ENCODE measurements around the gene VILL.

Gene VILL

GRCh38 chr3:38019658-38020341, 29.2 kb downstream of the VILL start:
- no peak for TF ChIP-seq GATA3 (IDR thresholded peaks at IDR 0.05; ENCODE audit: low read depth, low read length)
- no peak for TF ChIP-seq GATA2 (IDR thresholded peaks at IDR 0.05; ENCODE audit: low read depth, low read length)

- TF ChIP-seq GATA3 (IDR thresholded peaks at IDR 0.05; ENCODE audit: low read depth, low read length) (no peak), GATA2 (IDR thresholded peaks at IDR 0.05; ENCODE audit: low read depth, low read length) (no peak)
These were observed 29.7 kb downstream of the VILL start for GRCh38 chr3:38020342-38020726.

GRCh38 chr3:38021196-38021595, 30.6 kb downstream of the VILL start:
- TF ChIP-seq GATA3 (IDR thresholded peaks at IDR 0.05; ENCODE audit: low read depth, low read length) (no peak), GATA2 (IDR thresholded peaks at IDR 0.05; ENCODE audit: low read depth, low read length) (no peak)

- TF ChIP-seq GATA3 (IDR thresholded peaks at IDR 0.05; ENCODE audit: low read depth, low read length) = no peak
- no peak for TF ChIP-seq GATA2 (IDR thresholded peaks at IDR 0.05; ENCODE audit: low read depth, low read length)
These were observed 31.7 kb downstream of the VILL start for GRCh38 chr3:38022301-38022700.

- TF ChIP-seq GATA3 (IDR thresholded peaks at IDR 0.05; ENCODE audit: low read depth, low read length) (no peak), GATA2 (IDR thresholded peaks at IDR 0.05; ENCODE audit: low read depth, low read length) (no peak)
These were observed 32.5 kb downstream of the VILL start for GRCh38 chr3:38022896-38023709.

GRCh38 chr3:38026856-38027255, 36.3 kb downstream of the VILL start:
- TF ChIP-seq GATA3 (IDR thresholded peaks at IDR 0.05; ENCODE audit: low read depth, low read length) (no peak), GATA2 (IDR thresholded peaks at IDR 0.05; ENCODE audit: low read depth, low read length) (no peak)

GRCh38 chr3:38027466-38028465, 37.2 kb downstream of the VILL start:
- TF ChIP-seq GATA3 (IDR thresholded peaks at IDR 0.05; ENCODE audit: low read depth, low read length) = no peak

- no peak for TF ChIP-seq GATA2 (IDR thresholded peaks at IDR 0.05; ENCODE audit: low read depth, low read length)
- no peak for TF ChIP-seq GATA3 (IDR thresholded peaks at IDR 0.05; ENCODE audit: low read depth, low read length)
These were observed 38.2 kb downstream of the VILL start for GRCh38 chr3:38028621-38029361.

GRCh38 chr3:38029400-38030125, 39.0 kb downstream of the VILL start, which contains the start of gene PLCD1:
Gene PLCD1 (minus strand): TSS chr3:38029642. CDS start chr3:38029539, 103 bp downstream.
- no peak for TF ChIP-seq GATA2 (IDR thresholded peaks at IDR 0.05; ENCODE audit: low read depth, low read length)
- TF ChIP-seq GATA3 (IDR thresholded peaks at IDR 0.05; ENCODE audit: low read depth, low read length) = no peak

- TF ChIP-seq GATA3 (IDR thresholded peaks at IDR 0.05; ENCODE audit: low read depth, low read length) = no peak
- TF ChIP-seq GATA2 (IDR thresholded peaks at IDR 0.05; ENCODE audit: low read depth, low read length) = no peak
These were observed 39.8 kb downstream of the VILL start for GRCh38 chr3:38030126-38031021.

GRCh38 chr3:38031022-38031994, 40.7 kb downstream of the VILL start:
- no peak for TF ChIP-seq GATA3 (IDR thresholded peaks at IDR 0.05; ENCODE audit: low read depth, low read length)
- TF ChIP-seq GATA2 (IDR thresholded peaks at IDR 0.05; ENCODE audit: low read depth, low read length) = no peak

All from SH-SY5Y (cell line).